Kidney (tissue), 14 donors: ENCODE results near the gene MYH9. TPM values are rescaled to one million over a fixed set of nuclear protein-coding genes. Genes with fewer than 3 reads are reported as not detected.

ENCODE experiments used
- DNase-seq, 5 donors: peaks; one replicate each; pipeline ENCODE4 v3.0.0-alpha.2; 2013 to 2020
- FAIRE-seq: peaks from 2 replicates; lab custom pipeline; 2012; peaks lifted over from hg19 to GRCh38; lab: Jason Lieb, UNC
- H3K27ac ChIP-seq, 2 donors: one replicate each; pipeline ENCODE4 v1.7.0; 2013; ENCODE audit warnings: low read depth in 2 of 2, low read length in 2 of 2, inconsistent platforms in 1 of 2
- H3K27me3 ChIP-seq: one replicate; pipeline ENCODE4 v1.7.1; 2013; ENCODE audit warnings: low read length, inconsistent platforms; ENCODE audit not compliant: control insufficient read depth, insufficient read depth
- H3K36me3 ChIP-seq, 3 donors: one replicate each; pipeline versions ENCODE4 v1.7.0 to v1.7.1; 2013; ENCODE audit warnings: low read length in 3 of 3, control low read depth in 1 of 3, inconsistent platforms in 1 of 3; ENCODE audit not compliant: insufficient read depth in 3 of 3, control insufficient read depth in 2 of 3
- H3K4me1 ChIP-seq, 3 donors: one replicate each; pipeline versions ENCODE4 v1.7.0 to v1.7.1; 2013; ENCODE audit warnings: low read length in 3 of 3, inconsistent platforms in 1 of 3, low read depth in 1 of 3; ENCODE audit not compliant: control insufficient read depth in 2 of 3, insufficient read depth in 2 of 3
- H3K4me3 ChIP-seq, 3 donors: one replicate each; pipeline versions ENCODE4 v1.7.0 to v1.8.1; 2013; ENCODE audit warnings: low read length in 3 of 3, control low read depth in 1 of 3, inconsistent platforms in 1 of 3
- H3K9ac ChIP-seq, 3 donors: one replicate each; pipeline versions ENCODE4 v1.7.0 to v1.7.1; 2013; ENCODE audit warnings: low read length in 3 of 3, control low read depth in 1 of 3, inconsistent platforms in 1 of 3
- H3K9me3 ChIP-seq, 3 donors: one replicate each; pipeline versions ENCODE4 v1.7.0 to v1.7.1; 2013; ENCODE audit warnings: low read length in 3 of 3, control low read depth in 1 of 3, inconsistent platforms in 1 of 3; ENCODE audit not compliant: control insufficient read depth in 2 of 3, insufficient read depth in 1 of 3
- CTCF ChIP-seq: IDR thresholded peaks from 3 replicates; pipeline ENCODE4 v1.5.1; 2012; ENCODE audit warnings: mild to moderate bottlenecking, moderate library complexity, borderline replicate concordance; ENCODE audit not compliant: insufficient read depth; ENCODE audit errors: extremely low read depth
- intact Hi-C: fragments of 100-400 bp; cut with DNase I; formaldehyde crosslinking; loops from one replicate; pipeline ENCODE4 v1.11.1; 2022
- polyA plus RNA-seq: library from polyadenylated mRNA; stranded (reverse); fragments of 350-450 nt; fragmentation: Illumina TruSeq; extraction: RNeasy Lipid Tissue Mini Kit (QIAGEN cat#74804); gene quantifications from one replicate; pipeline ENCODE4 v1.2.3, GENCODE V29; 2014; ENCODE audit warnings: low read depth, low replicate concordance; ENCODE audit not compliant: insufficient read depth
- total RNA-seq: library from RNA; stranded (reverse); fragmentation: NEBNext Ultra II Directional; extraction: Animal tissue kit (Norgen Biotek cat#: 25700); gene quantifications from one replicate; pipeline ENCODE4 v1.2.1, GENCODE V29; 2021
- donor health status: control.
- donor health status: control.
- donor health status: control.
- donor health status: control.
- donor health status: control.
- donor health status: DM: yes; HTN: yes; CAD: no.
- donor health status: Normal renal cell carcinoma (clear cell type).

The MYH9 gene
- total and polyA plus RNA-seq, 2 donors from 2014 or later: 85.2 to 655 TPM

GRCh38 chr22:36369922-36370791 lies 17.6 kb downstream of the MYH9 start:
- Histone ChIP-seq H3K27ac (peak overlapping the region; percentile 88 to 89), H3K4me3 (peak overlapping the region in 1 of 3 donors; percentile 40), H3K9ac (peak overlapping the region in 2 of 3 donors; percentile 26 to 68), H3K9me3 (no peaks in the 10 kb centered on the region), H3K27me3 (no peaks in the 10 kb centered on the region), H3K36me3 (peaks cover 0 to 9% (median 0%) of the 10 kb centered on the region in 3 donors), H3K4me1 (peaks cover 19 to 79% (median 78%) of the 10 kb centered on the region in 3 donors)
- DNase-seq (peak in 4 of 5 donors; percentile 64 to 84 (median 68)), FAIRE-seq (no peak)
- no peak for TF ChIP-seq CTCF
- intact Hi-C loops: no loop called here

- Histone ChIP-seq H3K9me3 (no peaks in the 10 kb centered on the region), H3K4me3 (no peak overlapping the region), H3K27me3 (no peaks in the 10 kb centered on the region), H3K27ac (peak overlapping the region; percentile 87 to 89), H3K4me1 (peaks cover 19 to 81% (median 76%) of the 10 kb centered on the region in 3 donors), H3K9ac (peak overlapping the region in 2 of 3 donors; percentile 37 to 68), H3K36me3 (peaks cover 0 to 9% (median 0%) of the 10 kb centered on the region in 3 donors)
- DNase-seq: peak in 2 of 5 donors; percentile 49 to 66
- no peak for TF ChIP-seq CTCF
- no peak for FAIRE-seq
- intact Hi-C loops: no loop called here
Observed at GRCh38 chr22:36369004-36369921, 18.5 kb downstream of the MYH9 start.

DNA sequence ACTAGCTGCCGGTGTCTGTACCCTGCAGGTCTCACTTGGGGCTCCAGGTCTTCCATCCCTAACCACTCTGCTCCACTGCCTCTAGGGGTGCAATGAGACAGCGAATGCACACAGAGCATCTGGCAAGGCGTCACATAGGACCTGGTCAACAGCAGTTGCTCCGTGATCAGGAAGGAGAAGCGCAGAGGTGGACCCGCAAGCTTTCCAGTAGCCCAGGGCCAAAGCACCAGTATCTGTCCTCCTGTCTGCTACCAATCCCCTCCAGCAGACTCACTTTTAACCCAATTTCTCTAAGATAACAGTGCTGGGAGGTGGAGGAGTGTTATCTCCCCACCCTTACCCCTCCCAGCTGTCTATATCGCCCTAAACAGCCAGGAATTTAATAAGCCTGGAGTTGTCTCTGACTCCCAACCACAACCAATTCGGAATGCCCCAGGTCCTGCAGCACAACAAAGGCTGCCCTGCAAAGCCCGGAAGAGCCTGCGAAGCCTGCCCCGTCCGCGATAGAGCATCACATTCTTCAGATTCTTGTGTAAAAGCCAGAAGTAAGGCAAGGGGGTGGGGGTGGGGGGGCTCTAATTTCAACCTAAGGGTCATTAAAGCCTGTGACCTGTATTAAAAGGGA lies 19.3 kb downstream of the MYH9 start:
- no peak overlapping the region for H3K4me3 ChIP-seq
- DNase-seq (peak in 4 of 5 donors; percentile 82 to 93 (median 86)), FAIRE-seq (no peak)
- no peak for TF ChIP-seq CTCF
- no peaks in the 10 kb centered on the region for H3K27me3 ChIP-seq
- H3K36me3 ChIP-seq: peaks cover 0 to 9% (median 0%) of the 10 kb centered on the region in 3 donors
- intact Hi-C loops: no loop called here
- H3K9ac ChIP-seq: peak overlapping the region in 1 of 3 donors; percentile 68
- peaks cover 19 to 86% (median 80%) of the 10 kb centered on the region in 3 donors for H3K4me1 ChIP-seq
- H3K9me3 ChIP-seq: no peaks in the 10 kb centered on the region
- peak overlapping the region; percentile 87 to 89 for H3K27ac ChIP-seq
